IPS-18a (cell line): Measurements from ENCODE around the gene COL12A1.
"Not testable (repeated sequence)": the region's sequence is repeated elsewhere in the genome, so short reads cannot be mapped to it uniquely, and the experiment has no call there.

ENCODE experiments used
- H3K27ac ChIP-seq: one replicate; pipeline ENCODE4 v1.5.1; 2013; ENCODE audit warnings: low read length
- H3K27me3 ChIP-seq: one replicate; pipeline ENCODE4 v1.6.1; 2013; ENCODE audit warnings: mild to moderate bottlenecking, low read length; ENCODE audit not compliant: control insufficient read depth, insufficient read depth
- H3K36me3 ChIP-seq: one replicate; pipeline ENCODE4 v1.6.1; 2013; ENCODE audit warnings: low read depth, low read length; ENCODE audit not compliant: control insufficient read depth
- H3K4me1 ChIP-seq: one replicate; pipeline ENCODE4 v1.6.1; 2013; ENCODE audit warnings: low read depth, low read length; ENCODE audit not compliant: control insufficient read depth
- H3K4me3 ChIP-seq: one replicate; pipeline ENCODE4 v1.5.1; 2013; ENCODE audit warnings: low read length
- H3K9ac ChIP-seq: one replicate; pipeline ENCODE4 v1.6.1; 2013; ENCODE audit warnings: mild to moderate bottlenecking, low read length, moderate library complexity
- H3K9me3 ChIP-seq: one replicate; pipeline ENCODE4 v1.6.1; 2013; ENCODE audit warnings: low read depth, low read length; ENCODE audit not compliant: control insufficient read depth

The COL12A1 gene

DNA sequence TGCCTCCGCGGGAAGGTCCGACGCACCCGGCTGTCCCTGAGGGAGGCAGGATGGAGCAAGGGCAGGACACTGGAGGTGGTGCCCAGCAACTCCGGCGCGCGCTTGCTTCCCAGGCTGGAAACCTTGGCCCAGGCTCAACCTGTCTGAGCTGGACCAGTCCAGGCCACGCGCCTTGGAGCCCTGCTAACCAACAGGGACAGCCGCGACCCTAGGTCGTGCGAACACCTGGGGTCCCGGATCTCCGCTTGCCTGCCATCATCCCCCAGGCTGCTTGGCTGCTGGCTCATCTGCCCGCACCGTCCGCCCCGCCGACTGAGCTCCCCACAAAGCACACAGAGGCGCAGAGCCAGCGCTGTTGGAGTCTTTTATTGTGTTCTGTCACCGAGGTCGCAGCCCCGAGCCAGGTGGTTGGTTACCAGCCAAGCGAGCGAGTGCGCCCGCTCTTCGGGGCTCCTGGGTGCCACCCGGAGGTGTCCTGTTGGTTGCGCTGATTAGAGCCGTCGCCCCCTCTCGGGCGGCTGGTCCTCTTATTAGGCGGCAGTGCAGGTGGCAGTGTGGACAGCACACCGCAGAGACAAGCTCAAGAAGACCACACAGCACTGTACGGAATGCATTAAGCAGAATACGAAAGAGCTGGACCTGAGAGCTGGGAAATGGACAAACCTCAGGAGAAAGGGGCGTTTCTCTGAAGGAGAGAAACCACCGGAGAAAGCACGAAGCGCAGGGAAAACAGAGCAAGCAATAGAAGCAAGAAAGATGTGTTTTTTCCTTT is 3.8 kb downstream of the COL12A1 start:
- Histone ChIP-seq H3K27ac (no peak overlapping the region), H3K27me3 (peaks cover 64% of the 10 kb centered on the region), H3K9ac (no peak overlapping the region), H3K36me3 (no peaks in the 10 kb centered on the region), H3K4me3 (peak overlapping the region; percentile 68), H3K9me3 (no peaks in the 10 kb centered on the region), H3K4me1 (peaks cover 14% of the 10 kb centered on the region)

GRCh38 chr6:75201021-75201420 is 4.8 kb downstream of the COL12A1 start:
- Histone ChIP-seq H3K4me1 (peaks cover 14% of the 10 kb centered on the region), H3K9ac (no peak overlapping the region), H3K4me3 (no peak overlapping the region), H3K27ac (no peak overlapping the region), H3K9me3 (no peaks in the 10 kb centered on the region), H3K36me3 (no peaks in the 10 kb centered on the region), H3K27me3 (peaks cover 53% of the 10 kb centered on the region)

- H3K9ac ChIP-seq: no peak overlapping the region
- H3K27me3 ChIP-seq: peaks cover 42% of the 10 kb centered on the region
- no peaks in the 10 kb centered on the region for H3K36me3 ChIP-seq
- H3K4me1 ChIP-seq: peaks cover 14% of the 10 kb centered on the region
- H3K27ac ChIP-seq: no peak overlapping the region
- H3K9me3 ChIP-seq: no peaks in the 10 kb centered on the region
- no peak overlapping the region for H3K4me3 ChIP-seq
Measured at GRCh38 chr6:75199889-75200288, 6.0 kb downstream of the COL12A1 start.

DNA sequence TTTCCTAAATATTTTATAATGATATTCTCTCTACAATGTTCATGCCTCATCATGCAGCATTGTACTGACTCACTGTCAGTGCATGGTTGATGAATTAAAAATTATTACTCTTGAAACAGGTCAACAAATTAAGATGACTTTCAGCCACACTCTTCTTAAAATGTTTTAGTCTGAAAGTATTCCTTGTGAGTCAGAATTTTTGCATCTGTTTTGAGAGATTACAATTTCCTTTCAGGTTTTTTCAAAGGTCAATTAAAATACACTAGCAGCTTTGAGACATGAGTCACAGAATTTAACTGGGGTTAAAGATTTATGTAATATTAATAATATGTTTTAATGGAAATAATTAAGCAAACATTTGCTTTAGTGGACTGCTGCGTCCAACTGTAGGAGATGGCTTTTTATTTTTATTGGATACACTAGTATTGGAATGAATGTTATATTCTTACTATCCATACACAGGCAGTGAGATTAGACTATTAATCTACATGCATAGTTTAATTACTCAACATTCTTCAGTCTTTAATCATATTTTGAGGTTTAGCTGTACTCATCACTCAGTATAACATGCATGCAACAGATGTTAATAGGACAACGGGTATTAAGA is 9.7 kb downstream of the COL12A1 start:
- H3K9ac ChIP-seq: no peak overlapping the region
- no peaks in the 10 kb centered on the region for H3K4me1 ChIP-seq
- no peaks in the 10 kb centered on the region for H3K36me3 ChIP-seq
- no peak overlapping the region for H3K4me3 ChIP-seq
- peaks cover 5% of the 10 kb centered on the region for H3K27me3 ChIP-seq
- no peaks in the 10 kb centered on the region for H3K9me3 ChIP-seq
- no peak overlapping the region for H3K27ac ChIP-seq

GRCh38 chr6:75188221-75188925 is 17.5 kb downstream of the COL12A1 start:
- Histone ChIP-seq H3K9me3 (no peaks in the 10 kb centered on the region), H3K4me1 (no peaks in the 10 kb centered on the region), H3K27ac (no peak overlapping the region), H3K27me3 (no peaks in the 10 kb centered on the region), H3K9ac (no peak overlapping the region), H3K4me3 (no peak overlapping the region), H3K36me3 (no peaks in the 10 kb centered on the region)

DNA sequence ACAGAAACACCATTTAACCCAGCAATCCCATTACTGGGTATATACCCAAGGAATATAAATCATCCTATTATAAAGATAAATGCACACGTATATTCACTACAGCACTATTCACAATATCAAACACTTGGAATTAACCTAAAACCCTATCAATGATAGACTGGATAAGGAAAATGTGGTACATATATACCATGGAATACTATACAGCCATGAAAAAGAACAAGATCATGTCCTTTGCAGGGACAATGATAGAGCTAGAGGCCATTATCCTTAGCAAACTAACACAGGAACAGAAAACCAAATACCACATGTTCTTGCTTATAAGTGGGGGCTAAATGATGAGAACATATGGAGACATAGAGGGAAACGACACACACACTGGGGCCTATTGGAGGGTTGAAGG is 19.3 kb downstream of the COL12A1 start:
- not testable (repeated sequence) for H3K27ac ChIP-seq, H3K9ac ChIP-seq, H3K36me3 ChIP-seq, H3K9me3 ChIP-seq, H3K4me3 ChIP-seq, H3K4me1 ChIP-seq, H3K27me3 ChIP-seq

GRCh38 chr6:75183099-75183541 is 22.7 kb downstream of the COL12A1 start:
- no peaks in the 10 kb centered on the region for H3K36me3 ChIP-seq
- no peaks in the 10 kb centered on the region for H3K4me1 ChIP-seq
- no peak overlapping the region for H3K4me3 ChIP-seq
- no peak overlapping the region for H3K27ac ChIP-seq
- H3K27me3 ChIP-seq: no peaks in the 10 kb centered on the region
- no peaks in the 10 kb centered on the region for H3K9me3 ChIP-seq
- no peak overlapping the region for H3K9ac ChIP-seq

GRCh38 chr6:75180864-75181263 is 25.0 kb downstream of the COL12A1 start:
- H3K27ac ChIP-seq: no peak overlapping the region
- no peak overlapping the region for H3K9ac ChIP-seq
- H3K27me3 ChIP-seq: no peaks in the 10 kb centered on the region
- H3K4me1 ChIP-seq: no peaks in the 10 kb centered on the region
- H3K9me3 ChIP-seq: no peaks in the 10 kb centered on the region
- no peak overlapping the region for H3K4me3 ChIP-seq
- H3K36me3 ChIP-seq: no peaks in the 10 kb centered on the region

DNA sequence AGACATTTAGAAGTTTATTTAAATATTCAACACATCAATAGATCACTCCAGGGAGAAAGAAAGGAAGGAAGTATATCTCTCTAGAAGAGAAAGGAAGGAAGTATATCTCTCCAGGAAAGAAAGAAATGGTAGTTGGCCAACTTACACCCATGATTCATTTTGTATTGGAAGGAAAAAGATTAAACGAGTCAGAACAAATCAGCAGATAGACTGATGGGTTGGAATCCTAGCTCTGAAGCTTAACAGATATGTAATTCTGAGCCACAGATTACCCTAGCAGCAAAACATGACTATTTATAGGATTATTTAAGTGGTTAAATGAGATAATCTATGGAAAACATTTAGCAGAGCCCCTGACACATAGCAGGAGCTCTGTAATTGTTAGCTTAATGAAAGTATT is 27.1 kb downstream of the COL12A1 start:
- Histone ChIP-seq H3K9ac (no peak overlapping the region), H3K4me1 (no peaks in the 10 kb centered on the region), H3K9me3 (no peaks in the 10 kb centered on the region), H3K36me3 (no peaks in the 10 kb centered on the region), H3K27ac (no peak overlapping the region), H3K27me3 (no peaks in the 10 kb centered on the region), H3K4me3 (no peak overlapping the region)

DNA sequence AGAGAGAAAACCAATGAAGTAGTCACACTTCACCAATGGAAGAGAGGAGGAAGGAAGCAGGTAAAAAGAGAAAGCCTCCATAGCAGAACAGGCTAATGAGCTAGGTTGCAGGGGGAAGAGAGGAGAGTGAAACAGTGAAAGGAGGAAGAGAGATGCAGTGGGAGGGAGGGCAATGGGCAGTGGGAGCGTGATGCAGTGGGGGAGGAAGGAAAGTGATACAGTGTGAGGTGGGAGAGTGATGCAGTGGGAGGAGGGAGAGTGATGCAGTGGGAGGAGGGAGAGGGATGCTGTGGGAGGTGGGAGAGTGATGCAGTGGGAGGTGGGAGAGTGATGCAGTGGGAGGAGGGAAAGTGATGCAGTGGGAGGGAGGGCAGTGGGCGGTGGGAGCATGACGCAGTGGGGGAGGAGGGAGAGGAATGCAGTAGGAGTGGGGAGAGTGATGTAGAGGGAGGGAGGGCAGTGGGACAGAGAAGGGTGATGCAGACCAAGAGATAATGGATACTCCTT is 29.7 kb downstream of the COL12A1 start:
- Histone ChIP-seq H3K4me1 (no peaks in the 10 kb centered on the region), H3K36me3 (no peaks in the 10 kb centered on the region), H3K27me3 (no peaks in the 10 kb centered on the region), H3K27ac (no peak overlapping the region), H3K4me3 (no peak overlapping the region), H3K9me3 (no peaks in the 10 kb centered on the region), H3K9ac (no peak overlapping the region)

DNA sequence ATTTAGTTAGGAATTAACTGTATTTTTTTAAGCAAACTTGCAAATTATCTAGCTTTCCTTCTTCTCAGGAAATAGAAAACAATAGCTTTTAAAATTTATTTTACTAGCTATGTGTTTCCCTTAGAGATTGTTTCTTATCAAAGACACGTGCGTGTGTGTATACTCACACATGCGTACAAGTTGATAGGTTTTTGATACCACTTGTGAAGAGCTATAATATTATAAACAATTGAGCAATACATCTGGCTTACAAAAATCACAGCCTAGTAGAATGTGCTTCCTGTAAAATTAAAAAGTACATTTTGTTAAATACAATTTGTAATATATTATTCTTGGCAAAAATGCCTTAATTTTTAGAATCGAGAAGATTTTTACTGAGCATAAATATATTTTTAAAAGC is 33.9 kb downstream of the COL12A1 start:
- Histone ChIP-seq H3K4me1 (no peaks in the 10 kb centered on the region), H3K27me3 (no peaks in the 10 kb centered on the region), H3K9ac (no peak overlapping the region), H3K4me3 (no peak overlapping the region), H3K9me3 (no peaks in the 10 kb centered on the region), H3K36me3 (no peaks in the 10 kb centered on the region), H3K27ac (no peak overlapping the region)
